ENCODE results near the gene OR52R1.

Gene OR52R1

GRCh38 chr11:4798427-4799183 lies 5.6 kb downstream of the OR52R1 start:
- no peak for TF ChIP-seq CTCF (IDR thresholded peaks at IDR 0.05; ENCODE audit: insufficient read depth, low read length, poor library complexity, severe bottlenecking)
- DNase-seq (ENCODE audit: extremely low read depth, insufficient read length) = no peak
- H3K27me3 ChIP-seq (replicated peaks; ENCODE audit: control insufficient read depth, insufficient read depth, low read length) = peaks cover 2% of the 10 kb centered on the region; the same call in 1 of the 2 replicates
- H3K4me3 ChIP-seq (replicated peaks; ENCODE audit: low read depth, low read length) = no peak overlapping the region
- H3K36me3 ChIP-seq (ENCODE audit: control insufficient read depth, insufficient read depth, low read length) = no peaks in the 10 kb centered on the region

GRCh38 chr11:4797206-4797605 lies 7.0 kb downstream of the OR52R1 start:
- no peak for DNase-seq (ENCODE audit: extremely low read depth, insufficient read length)
- Histone ChIP-seq H3K36me3 (ENCODE audit: control insufficient read depth, insufficient read depth, low read length) (no peaks in the 10 kb centered on the region), H3K4me3 (replicated peaks; ENCODE audit: low read depth, low read length) (no peak overlapping the region), H3K27me3 (replicated peaks; ENCODE audit: control insufficient read depth, insufficient read depth, low read length) (peaks cover 2% of the 10 kb centered on the region; the same call in 1 of the 2 replicates)
- TF ChIP-seq CTCF (IDR thresholded peaks at IDR 0.05; ENCODE audit: insufficient read depth, low read length, poor library complexity, severe bottlenecking) = no peak

GRCh38 chr11:4782454-4782853 lies 21.7 kb downstream of the OR52R1 start:
- no peaks in the 10 kb centered on the region for H3K27me3 ChIP-seq (replicated peaks; ENCODE audit: control insufficient read depth, insufficient read depth, low read length)
- TF ChIP-seq CTCF (IDR thresholded peaks at IDR 0.05; ENCODE audit: insufficient read depth, low read length, poor library complexity, severe bottlenecking) = no peak
- no peak overlapping the region for H3K4me3 ChIP-seq (replicated peaks; ENCODE audit: low read depth, low read length)
- no peak for DNase-seq (ENCODE audit: extremely low read depth, insufficient read length)
- H3K36me3 ChIP-seq (ENCODE audit: control insufficient read depth, insufficient read depth, low read length) = no peaks in the 10 kb centered on the region

GRCh38 chr11:4769838-4770237 lies 34.3 kb downstream of the OR52R1 start, which contains the start of gene OR51F1:
Gene OR51F1 (minus strand): TSS chr11:4769938. CDS start chr11:4769938, 0 bp downstream.
- no peak for TF ChIP-seq CTCF (IDR thresholded peaks at IDR 0.05; ENCODE audit: insufficient read depth, low read length, poor library complexity, severe bottlenecking)
- H3K4me3 ChIP-seq (replicated peaks; ENCODE audit: low read depth, low read length) = no peak within 1 kb of the TSS
- H3K36me3 ChIP-seq (ENCODE audit: control insufficient read depth, insufficient read depth, low read length) = no peaks in the 10 kb centered on the region
- DNase-seq (ENCODE audit: extremely low read depth, insufficient read length) = no peak
- H3K27me3 ChIP-seq (replicated peaks; ENCODE audit: control insufficient read depth, insufficient read depth, low read length) = no peaks in the 10 kb centered on the region

- H3K27me3 ChIP-seq (replicated peaks; ENCODE audit: control insufficient read depth, insufficient read depth, low read length) = no peaks in the 10 kb centered on the region
- no peak for DNase-seq (ENCODE audit: extremely low read depth, insufficient read length)
- no peaks in the 10 kb centered on the region for H3K36me3 ChIP-seq (ENCODE audit: control insufficient read depth, insufficient read depth, low read length)
- TF ChIP-seq CTCF (IDR thresholded peaks at IDR 0.05; ENCODE audit: insufficient read depth, low read length, poor library complexity, severe bottlenecking) = no peak
- no peak overlapping the region for H3K4me3 ChIP-seq (replicated peaks; ENCODE audit: low read depth, low read length)
Observed at GRCh38 chr11:4768094-4768493, 36.1 kb downstream of the OR52R1 start.
